Measurements from ENCODE around the gene EMILIN1. TPM values are rescaled to one million over a fixed set of nuclear protein-coding genes. Genes with fewer than 3 reads are reported as not detected.
A peak's percentile ranks its signal among the peaks of the same experiment; 100 is the strongest.

The EMILIN1 gene
- total RNA-seq, 1 experiment from 2014 or later = 0.31 TPM

GRCh38 chr2:27095427-27095744, 17.0 kb downstream of the EMILIN1 start:
- CTCF ChIA-PET = no interaction called here
- no TSS peak for BruUV-seq (replicated peaks)
- H3K9me3 ChIP-seq (ENCODE audit: control insufficient read depth, insufficient read depth, low read depth, low read length) = no peaks in the 10 kb centered on the region
- ATAC-seq (no peak), DNase-seq (ENCODE audit: low read depth, low spot score) (no peak)
- H3K4me1 ChIP-seq (ENCODE audit: control insufficient read depth, insufficient read depth, low read length) = no peaks in the 10 kb centered on the region
- H3K27ac ChIP-seq (ENCODE audit: low read length) = no peak overlapping the region
- intact Hi-C loops (cut with micrococcal nuclease; ENCODE audit: unreplicated experiment) (loop anchor here (5.0 kb wide), 1 partner anchor 187 kb away; the partner anchor contains the start of gene TRIM54), in situ Hi-C loops (cut with HindIII; ENCODE audit: low pct_unique_long_range_greater_than_20kb, low sequenced_read_pairs) (no loop called here)
- no peak overlapping the region for H3K4me3 ChIP-seq (ENCODE audit: low read depth in 2 of 2, low read length in 2 of 2)
- H3K27me3 ChIP-seq (ENCODE audit: control insufficient read depth, insufficient read depth, low read length) = no peaks in the 10 kb centered on the region
- POLR2A ChIA-PET = no interaction called here
- H3K36me3 ChIP-seq (ENCODE audit: control insufficient read depth, insufficient read depth, low read length) = no peaks in the 10 kb centered on the region
- no peak for TF ChIP-seq POLR2AphosphoS5 (IDR thresholded peaks at IDR 0.05; ENCODE audit: low read depth, low read length)
- no peak for TF ChIP-seq TCF7L2 (IDR thresholded peaks at IDR 0.05; ENCODE audit: low read depth, low read length)
- TF ChIP-seq, protein P1, sequence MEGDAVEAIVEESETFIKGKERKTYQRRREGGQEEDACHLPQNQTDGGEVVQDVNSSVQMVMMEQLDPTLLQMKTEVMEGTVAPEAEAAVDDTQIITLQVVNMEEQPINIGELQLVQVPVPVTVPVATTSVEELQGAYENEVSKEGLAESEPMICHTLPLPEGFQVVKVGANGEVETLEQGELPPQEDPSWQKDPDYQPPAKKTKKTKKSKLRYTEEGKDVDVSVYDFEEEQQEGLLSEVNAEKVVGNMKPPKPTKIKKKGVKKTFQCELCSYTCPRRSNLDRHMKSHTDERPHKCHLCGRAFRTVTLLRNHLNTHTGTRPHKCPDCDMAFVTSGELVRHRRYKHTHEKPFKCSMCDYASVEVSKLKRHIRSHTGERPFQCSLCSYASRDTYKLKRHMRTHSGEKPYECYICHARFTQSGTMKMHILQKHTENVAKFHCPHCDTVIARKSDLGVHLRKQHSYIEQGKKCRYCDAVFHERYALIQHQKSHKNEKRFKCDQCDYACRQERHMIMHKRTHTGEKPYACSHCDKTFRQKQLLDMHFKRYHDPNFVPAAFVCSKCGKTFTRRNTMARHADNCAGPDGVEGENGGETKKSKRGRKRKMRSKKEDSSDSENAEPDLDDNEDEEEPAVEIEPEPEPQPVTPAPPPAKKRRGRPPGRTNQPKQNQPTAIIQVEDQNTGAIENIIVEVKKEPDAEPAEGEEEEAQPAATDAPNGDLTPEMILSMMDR (IDR thresholded peaks at IDR 0.05) = no peak
- no peak for TF ChIP-seq REST (IDR thresholded peaks at IDR 0.05; ENCODE audit: insufficient read depth in 1 of 2, low read depth in 2 of 2, low read length in 1 of 2)
- no peak for TF ChIP-seq SIN3A (IDR thresholded peaks at IDR 0.05; ENCODE audit: borderline replicate concordance, insufficient read depth, low read depth, low read length)

DNA sequence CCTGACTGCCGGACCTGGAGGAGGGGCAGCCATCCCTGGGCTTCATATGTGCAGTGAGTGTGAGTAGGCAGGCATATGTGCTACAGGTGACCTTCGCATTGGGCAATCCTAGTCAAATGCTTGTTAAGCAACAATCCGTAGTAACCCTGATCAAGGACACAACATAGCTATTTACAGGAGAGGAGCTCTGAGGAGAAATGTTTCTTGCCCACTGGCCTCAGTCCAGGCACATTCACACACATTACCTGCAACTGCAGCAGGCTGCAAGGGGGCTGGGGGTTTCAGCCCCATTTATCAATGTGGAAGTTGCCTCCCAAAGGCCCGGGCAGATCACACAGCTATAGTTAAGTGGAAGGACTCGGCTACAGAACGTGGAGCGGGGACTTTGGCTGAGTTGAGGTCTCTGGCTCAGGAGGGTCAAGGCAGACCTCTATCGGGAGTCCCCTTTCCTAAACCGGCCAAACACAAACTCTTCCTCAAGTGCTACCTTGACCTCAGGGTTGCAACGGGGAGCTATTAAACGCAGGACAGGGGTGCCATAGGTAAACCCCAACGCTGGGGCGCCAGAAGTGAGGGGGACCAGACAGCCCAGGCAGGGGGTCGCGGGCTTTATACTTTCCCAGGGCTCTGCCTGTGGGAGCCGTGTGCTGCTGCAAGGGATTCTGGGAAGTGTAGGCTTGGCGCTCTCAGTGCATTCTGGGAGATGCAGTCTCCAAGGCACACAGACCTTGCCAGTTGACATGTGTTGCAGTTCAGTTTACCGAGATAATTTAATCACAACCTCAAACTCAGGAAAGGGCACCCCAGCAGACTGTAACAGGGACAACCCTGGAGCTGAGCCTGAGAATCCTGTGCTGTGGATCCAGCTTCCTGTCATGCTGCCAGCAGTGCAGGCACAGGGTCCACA, 17.6 kb downstream of the EMILIN1 start:
- no peak for TF ChIP-seq REST (IDR thresholded peaks at IDR 0.05; ENCODE audit: insufficient read depth in 1 of 2, low read depth in 2 of 2, low read length in 1 of 2)
- TF ChIP-seq TCF7L2 (IDR thresholded peaks at IDR 0.05; ENCODE audit: low read depth, low read length) = no peak
- TF ChIP-seq POLR2AphosphoS5 (IDR thresholded peaks at IDR 0.05; ENCODE audit: low read depth, low read length) = no peak
- TF ChIP-seq, protein P1 (IDR thresholded peaks at IDR 0.05) = no peak
- no peak for TF ChIP-seq SIN3A (IDR thresholded peaks at IDR 0.05; ENCODE audit: borderline replicate concordance, insufficient read depth, low read depth, low read length)
- no peaks in the 10 kb centered on the region for H3K9me3 ChIP-seq (ENCODE audit: control insufficient read depth, insufficient read depth, low read depth, low read length)
- POLR2A ChIA-PET = no interaction called here
- H3K36me3 ChIP-seq (ENCODE audit: control insufficient read depth, insufficient read depth, low read length) = no peaks in the 10 kb centered on the region
- H3K4me3 ChIP-seq (ENCODE audit: low read depth in 2 of 2, low read length in 2 of 2) = peak overlapping the region in 1 of 2 experiments; percentile 36; a peak in 2 of 4 replicates
- H3K27me3 ChIP-seq (ENCODE audit: control insufficient read depth, insufficient read depth, low read length) = no peaks in the 10 kb centered on the region
- no TSS peak for BruUV-seq (replicated peaks)
- ATAC-seq = peak; percentile 76
- H3K4me1 ChIP-seq (ENCODE audit: control insufficient read depth, insufficient read depth, low read length) = no peaks in the 10 kb centered on the region
- CTCF ChIA-PET = interaction anchor here (1.1 kb wide), 1 partner anchor 75 kb away, joined by 4 read pairs; no protein-coding TSS in a partner anchor
- no peak for DNase-seq (ENCODE audit: low read depth, low spot score)
- H3K27ac ChIP-seq (ENCODE audit: low read length) = no peak overlapping the region
- intact Hi-C loops (cut with micrococcal nuclease; ENCODE audit: unreplicated experiment) = loop anchor here (5.0 kb wide), 1 partner anchor 186 kb away; the partner anchor contains the start of gene TRIM54
- in situ Hi-C loops (cut with HindIII; ENCODE audit: low pct_unique_long_range_greater_than_20kb, low sequenced_read_pairs) = no loop called here

Data from Panc1 (cell line).